Adrenal gland (tissue), 5 donors: ENCODE results near the gene BATF3.

Experiments used
- CTCF ChIP-seq, 6 experiments: fragments of 450-650 bp in 4 of 6; fragments of 200-600 bp in 2 of 6; sonication (generic) in 1 of 6; IDR thresholded peaks; 1 replicate in 5 of 6; 2 replicates in 1 of 6; pipeline versions ENCODE4 v1.5.1 to v1.8.0; 2016 to 2021; ENCODE audit warnings: antibody characterized with exemption in 6 of 6, mild to moderate bottlenecking in 2 of 6, moderate library complexity in 1 of 6
- POLR2A ChIP-seq, 2 donors: fragments of 450-650 bp; IDR thresholded peaks; one replicate each; pipeline ENCODE4 v1.6.1; 2017; ENCODE audit warnings: antibody characterized with exemption in 2 of 2, mild to moderate bottlenecking in 2 of 2, moderate library complexity in 1 of 2
- donor health status: DM: no; HTN: no; CAD: no.

- no peak for TF ChIP-seq CTCF (IDR thresholded peaks at IDR 0.05)
- no peak for TF ChIP-seq POLR2A (IDR thresholded peaks at IDR 0.05)
Measured at GRCh38 chr1:212691561-212692071, 8.0 kb downstream of the BATF3 start.
